GM18507 (cell line): Measurements from ENCODE around the gene ST7.

Experiments used
- DNase-seq: peaks from one replicate; pipeline ENCODE4 v3.0.0; 2011; ENCODE audit warnings: low read depth; ENCODE audit not compliant: insufficient read length; ENCODE audit errors: extremely low spot score
- FAIRE-seq: peaks from 2 replicates; lab custom pipeline; 2011; peaks lifted over from hg19 to GRCh38; lab: Jason Lieb, UNC

Gene ST7

GRCh38 chr7:117193564-117193963, 240.3 kb downstream of the ST7 start:
- DNase-seq (no peak), FAIRE-seq (no peak)

GRCh38 chr7:117194445-117194844, 241.1 kb downstream of the ST7 start:
- FAIRE-seq (no peak), DNase-seq (no peak)

- FAIRE-seq (peak; percentile 59), DNase-seq (no peak)
These were observed 242.2 kb downstream of the ST7 start for GRCh38 chr7:117195361-117196029.

GRCh38 chr7:117200132-117200531, 246.8 kb downstream of the ST7 start:
- no peak for DNase-seq
- FAIRE-seq: no peak

- DNase-seq (no peak), FAIRE-seq (no peak)
These were observed 247.6 kb downstream of the ST7 start for GRCh38 chr7:117200786-117201458.

GRCh38 chr7:117202511-117202910, 249.2 kb downstream of the ST7 start:
- FAIRE-seq (no peak), DNase-seq (no peak)

GRCh38 chr7:117203205-117203604, 249.9 kb downstream of the ST7 start:
- FAIRE-seq (no peak), DNase-seq (no peak)

- DNase-seq (no peak), FAIRE-seq (no peak)
These were observed 252.6 kb downstream of the ST7 start for GRCh38 chr7:117205873-117206272.

- FAIRE-seq: no peak
- DNase-seq: no peak
These were observed 255.0 kb downstream of the ST7 start for GRCh38 chr7:117208257-117208656.

- DNase-seq (no peak), FAIRE-seq (no peak)
These were observed 257.1 kb downstream of the ST7 start for GRCh38 chr7:117210397-117210796.

GRCh38 chr7:117210908-117211307, 257.6 kb downstream of the ST7 start:
- DNase-seq (no peak), FAIRE-seq (no peak)

GRCh38 chr7:117211614-117212013, 258.3 kb downstream of the ST7 start:
- FAIRE-seq: no peak
- DNase-seq: no peak

- FAIRE-seq (peak; percentile 83), DNase-seq (no peak)
These were observed 259.9 kb downstream of the ST7 start for GRCh38 chr7:117212969-117213877.

- FAIRE-seq (peak; percentile 46), DNase-seq (no peak)
These were observed 262.7 kb downstream of the ST7 start for GRCh38 chr7:117216010-117216409.

- FAIRE-seq: no peak
- no peak for DNase-seq
These were observed 263.3 kb downstream of the ST7 start for GRCh38 chr7:117216436-117217069.

GRCh38 chr7:117217106-117218035, 264.1 kb downstream of the ST7 start:
- FAIRE-seq (no peak), DNase-seq (no peak)

- FAIRE-seq (no peak), DNase-seq (no peak)
These were observed 265.4 kb downstream of the ST7 start for GRCh38 chr7:117218700-117219099.

- no peak for FAIRE-seq
- DNase-seq: no peak
These were observed 266.2 kb downstream of the ST7 start for GRCh38 chr7:117219485-117219884.

GRCh38 chr7:117220836-117221235, 267.5 kb downstream of the ST7 start:
- DNase-seq: no peak
- FAIRE-seq: no peak
